ENCODE measurements around the gene ZBTB47. TPM values are rescaled to one million over a fixed set of nuclear protein-coding genes. Genes with fewer than 3 reads are reported as not detected.
A peak's percentile ranks its signal among the peaks of the same experiment; 100 is the strongest.

Gene ZBTB47
- polyA plus RNA-seq, 5 donors: 10.0 to 17.3 (median 13.1) TPM

GRCh38 chr3:42698911-42699230 is 45.4 kb downstream of the ZBTB47 start:
- no peak for DNase-seq

GRCh38 chr3:42699511-42699971 is 46.0 kb downstream of the ZBTB47 start:
- DNase-seq: no peak

GRCh38 chr3:42700366-42701288 is 47.1 kb downstream of the ZBTB47 start:
- DNase-seq: no peak

- DNase-seq: peak in 1 of 2 donors; percentile 35
Measured at GRCh38 chr3:42701371-42702065, 48.0 kb downstream of the ZBTB47 start.

- no peak for DNase-seq
Measured at GRCh38 chr3:42702066-42702951, 48.8 kb downstream of the ZBTB47 start, which contains the start of gene HHATL. Gene HHATL, minus strand, starts transcription at chr3:42702798. Its CDS starts 1,972 bp downstream, at chr3:42700826.

GRCh38 chr3:42702982-42703694 is 49.6 kb downstream of the ZBTB47 start:
- no peak for DNase-seq

- DNase-seq: no peak
Measured at GRCh38 chr3:42703695-42704025, 50.2 kb downstream of the ZBTB47 start.

- DNase-seq: no peak
Measured at GRCh38 chr3:42704136-42704841, 50.8 kb downstream of the ZBTB47 start.

GRCh38 chr3:42705058-42705767 is 51.7 kb downstream of the ZBTB47 start:
- no peak for DNase-seq

- no peak for DNase-seq
Measured at GRCh38 chr3:42705962-42706585, 52.6 kb downstream of the ZBTB47 start.

- no peak for DNase-seq
Measured at GRCh38 chr3:42706721-42707619, 53.5 kb downstream of the ZBTB47 start.

GRCh38 chr3:42707620-42708355 is 54.3 kb downstream of the ZBTB47 start:
- no peak for DNase-seq

GRCh38 chr3:42708611-42709151 is 55.2 kb downstream of the ZBTB47 start:
- DNase-seq: no peak

GRCh38 chr3:42709621-42710020 is 56.1 kb downstream of the ZBTB47 start:
- no peak for DNase-seq

GRCh38 chr3:42710323-42711021 is 57.0 kb downstream of the ZBTB47 start:
- no peak for DNase-seq

GRCh38 chr3:42711491-42712343 is 58.2 kb downstream of the ZBTB47 start:
- DNase-seq: no peak
